IPS DF 19.7 (cell line): ENCODE data around the gene MYH11.

Experiments used
- DNase-seq: peaks from one replicate; pipeline ENCODE4 v3.0.0-alpha.2; 2013; ENCODE audit warnings: low read depth, low spot score

MYH11 gene

DNA sequence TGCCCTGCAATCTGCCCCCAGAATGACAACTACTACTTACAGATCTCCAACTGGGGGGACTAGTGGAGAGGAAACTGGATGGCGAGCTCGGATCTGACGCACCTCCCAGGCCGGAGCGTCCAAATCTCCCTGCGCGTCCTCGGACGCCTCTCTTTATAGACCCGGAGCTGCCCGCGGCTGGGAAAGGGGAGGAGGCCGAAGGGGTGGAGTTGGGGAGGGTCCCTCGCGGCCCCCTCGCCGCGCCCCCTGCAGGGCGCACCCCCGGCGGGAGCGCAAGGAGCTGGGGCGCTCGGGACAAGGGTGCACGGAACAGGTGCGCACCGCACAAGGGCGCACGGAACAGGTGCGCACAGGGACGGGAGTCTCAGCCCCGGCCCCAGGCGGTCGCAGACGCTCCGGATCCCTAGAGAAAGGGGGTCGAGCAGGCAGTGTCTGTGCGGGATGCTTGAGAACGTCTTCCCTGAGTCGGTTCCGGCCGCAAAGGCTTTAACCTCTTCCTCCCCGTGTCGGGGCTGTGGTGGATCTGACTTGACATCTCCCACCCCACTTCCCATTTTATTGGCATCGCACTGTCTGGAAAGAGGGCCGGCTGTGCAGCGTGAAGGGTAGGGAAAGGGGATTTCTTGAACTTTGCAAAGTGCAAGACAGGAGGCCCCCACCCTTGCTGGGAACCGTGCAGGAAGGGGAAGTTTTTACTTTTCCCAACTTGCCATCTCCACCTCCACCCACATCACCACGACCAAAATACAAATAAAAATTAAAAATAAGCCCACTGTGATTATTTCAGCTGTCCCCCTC, at the start of gene MYH11:
MYH11 (minus strand) TSS at position 128 of the 798 bp plus-strand sequence. CDS start 18,776 bp downstream, outside the sequence.
- DNase-seq, result no peak

GRCh38 chr16:15906439-15906838, 49.6 kb upstream of the MYH11 start:
- DNase-seq, result no peak

GRCh38 chr16:15903960-15904359, 47.1 kb upstream of the MYH11 start:
- no peak for DNase-seq

- DNase-seq, result no peak
Measured at GRCh38 chr16:15900901-15901500, 44.2 kb upstream of the MYH11 start.

DNA sequence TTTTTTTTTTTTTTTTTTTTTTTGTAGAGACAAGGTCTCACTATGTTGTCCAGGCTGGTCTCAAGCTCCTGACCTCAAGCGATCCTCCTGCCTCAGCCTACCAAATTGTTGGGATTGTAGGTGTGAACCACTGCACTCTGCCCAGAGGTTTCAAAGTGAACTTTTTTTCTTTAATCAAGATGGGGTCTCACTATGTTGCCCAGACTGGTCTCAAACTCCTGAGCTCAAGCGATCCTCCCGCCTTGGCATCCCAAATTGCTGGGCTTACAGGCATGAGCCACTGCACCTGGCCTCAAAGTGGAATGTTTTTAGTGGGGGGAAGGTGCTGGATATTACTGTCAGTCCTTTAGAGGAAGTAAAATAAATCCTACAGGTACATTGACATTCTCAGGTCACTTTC, 43.5 kb upstream of the MYH11 start:
- DNase-seq, result no peak

- no peak for DNase-seq
Measured at GRCh38 chr16:15899538-15900100, 42.8 kb upstream of the MYH11 start.

GRCh38 chr16:15898654-15899053, 41.8 kb upstream of the MYH11 start:
- DNase-seq, result no peak

- DNase-seq, result no peak
Measured at GRCh38 chr16:15897834-15898254, 41.0 kb upstream of the MYH11 start.

DNA sequence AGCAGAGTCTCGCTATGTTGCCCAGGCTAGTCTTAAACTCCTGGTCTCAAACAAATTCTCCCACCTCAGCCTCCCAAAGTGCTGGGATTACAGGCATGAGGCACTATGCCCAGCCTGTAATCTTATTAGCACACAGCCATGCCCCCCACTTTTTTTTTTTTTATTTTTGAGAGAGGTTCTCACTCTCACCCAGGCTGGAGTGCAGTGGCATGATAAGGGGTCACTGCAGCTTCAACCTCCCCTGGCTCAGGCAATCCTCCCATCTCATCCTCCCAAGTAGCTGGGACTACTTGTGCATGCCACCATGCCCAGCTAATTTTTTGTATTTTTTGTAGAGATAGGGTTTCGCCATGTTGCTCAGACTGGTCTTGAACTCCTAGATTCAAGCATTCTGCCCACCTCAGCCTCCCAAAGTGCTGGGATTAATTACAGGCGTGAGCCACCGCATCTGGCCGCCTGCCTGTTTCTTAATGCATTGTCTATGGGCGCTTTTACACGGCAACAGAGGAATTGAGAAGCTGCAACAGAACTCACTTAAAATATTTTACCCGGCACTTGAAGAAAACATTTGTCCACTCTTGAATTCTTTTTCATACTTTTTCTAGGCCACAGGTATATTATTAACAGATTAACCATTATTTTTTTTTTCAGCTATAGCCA, 40.4 kb upstream of the MYH11 start:
- DNase-seq, result no peak

GRCh38 chr16:15894571-15895374, 37.9 kb upstream of the MYH11 start:
- no peak for DNase-seq

GRCh38 chr16:15891508-15891907, 34.7 kb upstream of the MYH11 start:
- no peak for DNase-seq

DNA sequence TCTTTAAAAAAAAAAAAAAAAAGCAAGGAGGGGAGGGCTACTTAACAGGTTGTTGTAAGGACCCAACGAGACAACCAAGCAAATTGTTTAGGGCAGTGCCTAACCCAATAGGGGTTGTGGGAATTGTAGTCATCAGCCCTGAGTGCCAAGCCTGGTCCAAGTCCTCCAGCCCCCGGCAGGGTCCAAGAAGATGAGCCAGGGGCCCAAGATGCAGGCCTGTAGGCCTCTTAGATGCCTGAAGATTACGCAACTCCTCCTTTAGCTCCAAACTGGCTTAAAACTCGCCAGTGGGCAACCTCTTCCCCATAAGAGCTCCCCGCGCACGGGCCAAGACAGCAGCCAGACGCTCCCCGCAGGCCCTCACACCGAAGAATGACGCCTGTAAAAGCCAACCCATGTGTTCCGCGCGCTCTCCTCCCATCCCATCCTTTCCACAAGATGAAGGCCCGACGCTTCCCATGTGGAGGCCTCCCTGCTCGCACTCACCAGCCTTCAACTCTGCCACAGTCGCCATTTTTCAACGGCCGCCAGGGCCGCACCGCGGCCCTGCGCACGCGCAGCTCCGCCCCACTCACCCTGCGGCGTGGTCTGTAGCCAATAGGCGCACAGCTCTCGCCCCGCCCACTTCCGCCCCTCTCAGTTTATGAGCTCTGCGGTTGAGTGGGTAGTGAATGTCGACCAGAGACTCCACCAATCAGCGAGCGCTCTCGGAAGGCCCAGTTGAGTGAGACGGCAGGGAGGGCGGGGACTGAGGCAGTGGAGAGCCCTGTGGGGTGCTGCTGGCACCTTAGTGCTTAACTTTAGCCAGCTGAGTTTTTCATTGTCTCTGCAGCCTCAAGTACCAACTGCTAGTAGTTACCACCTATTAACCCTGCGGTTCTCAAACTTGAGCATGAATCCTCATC, 31.5 kb upstream of the MYH11 start, which contains the start of gene CEP20:
CEP20 (minus strand) TSS at position 532 of the 905 bp plus-strand sequence; CDS start at position 514, 18 bp downstream.
- peak; percentile 98 for DNase-seq

DNA sequence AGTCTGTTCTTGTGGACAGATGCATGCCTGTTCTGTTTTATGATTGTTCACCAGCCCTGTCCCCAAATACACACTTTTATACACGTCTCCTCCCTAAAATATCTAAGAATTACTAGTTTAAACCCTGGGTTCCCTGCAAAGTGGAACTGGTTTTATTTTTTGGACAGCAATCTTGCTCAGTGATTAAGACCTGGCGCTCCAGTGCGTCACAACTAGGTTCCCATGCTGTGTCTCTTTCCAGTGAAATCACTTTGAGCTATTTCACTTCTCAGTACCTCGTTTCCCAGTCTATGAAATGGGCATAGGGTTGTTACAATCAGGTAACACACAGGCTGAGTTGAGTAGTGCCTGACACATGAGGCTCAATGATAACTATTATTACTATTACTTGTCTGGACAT, 30.5 kb upstream of the MYH11 start:
- no peak for DNase-seq

- DNase-seq, result no peak
Measured at GRCh38 chr16:15886078-15886477, 29.2 kb upstream of the MYH11 start.

- no peak for DNase-seq
Measured at GRCh38 chr16:15885560-15886001, 28.8 kb upstream of the MYH11 start.

DNA sequence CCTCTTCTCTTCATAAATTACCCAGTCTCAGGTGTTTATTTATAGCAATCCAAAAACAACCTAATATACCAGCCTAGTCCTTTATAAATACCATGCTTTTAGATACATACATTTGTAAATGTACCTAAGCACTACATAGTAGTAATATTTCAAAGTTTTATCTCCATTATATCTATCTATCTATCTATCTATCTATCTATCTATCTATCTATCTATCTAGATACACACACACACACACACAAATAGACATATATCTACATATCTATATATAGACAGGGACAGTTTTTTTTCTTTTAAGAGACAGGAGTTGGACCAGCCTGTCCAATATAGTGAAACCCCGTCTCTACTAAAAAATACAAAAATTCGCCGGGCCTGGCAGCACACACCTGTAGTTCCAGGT, 25.7 kb upstream of the MYH11 start:
- DNase-seq, result no peak

GRCh38 chr16:15881794-15882379, 25.1 kb upstream of the MYH11 start:
- no peak for DNase-seq

DNA sequence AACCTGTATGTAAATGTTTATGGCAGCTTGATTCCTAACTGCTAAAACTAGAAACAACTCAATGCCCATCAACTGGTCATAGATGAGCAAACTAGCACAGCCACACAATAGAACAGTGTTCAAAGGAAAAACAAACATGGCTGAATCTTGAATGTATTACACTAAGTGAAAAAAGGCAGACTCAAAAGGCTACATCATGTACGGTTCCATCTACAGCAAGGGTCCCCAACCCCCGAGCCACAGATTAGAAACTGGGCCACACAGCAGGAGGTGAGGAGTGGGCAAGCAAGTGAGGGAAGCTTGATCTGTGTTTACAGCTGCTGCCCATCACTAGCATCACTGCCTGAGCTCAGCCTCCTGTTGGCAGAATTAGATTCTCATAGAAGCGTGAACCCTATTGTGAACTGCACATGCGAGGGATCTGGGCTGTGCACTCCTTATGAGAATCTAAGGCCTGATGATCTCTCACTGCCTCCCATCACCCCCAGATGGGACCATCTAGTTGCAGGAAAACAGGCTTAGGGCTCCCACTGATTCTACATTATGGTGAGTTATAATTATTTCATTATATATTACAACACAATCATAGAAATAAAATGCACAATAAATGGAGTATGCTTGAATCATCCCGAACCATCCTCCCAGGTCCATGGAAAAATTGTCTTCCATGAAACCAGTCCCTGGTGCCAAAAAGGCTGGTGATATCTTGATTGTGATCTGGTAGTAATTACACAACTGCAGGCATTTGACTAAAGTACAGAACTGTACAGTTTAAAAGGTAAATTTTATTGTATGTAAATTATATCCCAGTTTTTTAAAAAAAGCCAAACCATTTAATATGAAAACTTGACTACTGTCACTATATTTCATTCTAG, 23.8 kb upstream of the MYH11 start:
- DNase-seq, result no peak

DNA sequence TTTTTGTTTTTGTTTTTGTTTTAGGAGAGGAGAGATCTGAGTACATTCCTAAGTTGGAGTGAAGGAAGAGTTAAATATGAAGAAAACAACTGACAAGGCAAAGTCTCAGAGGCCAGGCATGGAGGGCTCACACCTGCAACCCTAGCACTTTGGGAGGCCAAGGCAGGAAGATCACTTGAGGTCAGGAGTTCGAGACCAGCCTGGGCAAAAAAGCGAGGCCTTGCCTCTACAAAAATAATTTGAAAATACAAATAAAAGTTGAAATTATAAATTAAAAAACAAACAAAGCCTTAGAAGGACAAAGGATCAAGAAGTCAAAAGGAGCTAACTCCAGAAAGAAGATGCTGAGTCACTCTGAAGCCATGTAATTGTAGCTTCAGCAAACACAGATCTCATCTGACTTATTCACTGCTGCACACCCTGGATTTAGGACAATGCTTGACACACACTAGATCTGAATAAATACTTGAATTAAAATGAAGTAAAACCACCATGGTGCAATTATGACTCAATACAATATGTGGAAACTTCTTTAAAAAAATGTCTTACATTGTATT, 22.5 kb upstream of the MYH11 start:
- DNase-seq, result no peak
